Spleen (tissue), 11 donors: Measurements from ENCODE around the gene SCAMP5. TPM values are rescaled to one million over a fixed set of nuclear protein-coding genes. Genes with fewer than 3 reads are reported as not detected.

Experiments used
- DNase-seq: peaks from one replicate; pipeline ENCODE4 v3.0.0-alpha.2; 2020
- H3K27ac ChIP-seq, 8 donors: fragments of 200-600 bp; sonication (generic) in 7 of 8; 1 replicate in 4 of 8; 2 replicates in 4 of 8; pipeline versions ENCODE4 v1.5.0 to v1.8.0; 2016 to 2021; ENCODE audit warnings: inconsistent platforms in 4 of 8, mild to moderate bottlenecking in 4 of 8, moderate library complexity in 1 of 8
- H3K27me3 ChIP-seq, 7 donors: fragments of 200-600 bp; sonication (generic) in 6 of 7; replicated peaks in 1 of 7; 1 replicate in 4 of 7; 2 replicates in 3 of 7; pipeline versions ENCODE4 v1.5.0 to v1.8.0; 2016 to 2021; ENCODE audit warnings: inconsistent platforms in 3 of 7, mild to moderate bottlenecking in 1 of 7
- H3K36me3 ChIP-seq, 6 donors: fragments of 200-600 bp; sonication (generic) in 5 of 6; 1 replicate in 4 of 6; 2 replicates in 2 of 6; pipeline versions ENCODE4 v1.5.0 to v1.8.0; 2016 to 2021; ENCODE audit warnings: inconsistent platforms in 2 of 6
- H3K4me1 ChIP-seq, 6 donors: fragments of 200-600 bp; sonication (generic) in 5 of 6; 1 replicate in 3 of 6; 2 replicates in 3 of 6; pipeline versions ENCODE4 v1.5.0 to v1.8.0; 2016 to 2021; ENCODE audit warnings: inconsistent platforms in 3 of 6
- H3K4me3 ChIP-seq, 8 donors: fragments of 200-600 bp; sonication (generic) in 7 of 8; 1 replicate in 4 of 8; 2 replicates in 4 of 8; pipeline versions ENCODE4 v1.5.0 to v1.8.0; 2016 to 2021; ENCODE audit warnings: inconsistent platforms in 4 of 8, mild to moderate bottlenecking in 4 of 8, moderate library complexity in 2 of 8
- H3K9me3 ChIP-seq, 8 donors: fragments of 200-600 bp; sonication (generic) in 7 of 8; 1 replicate in 4 of 8; 2 replicates in 4 of 8; pipeline versions ENCODE4 v1.5.0 to v1.8.0; 2016 to 2021; ENCODE audit warnings: inconsistent platforms in 4 of 8
- POLR2A ChIP-seq, 3 donors: fragments of 450-650 bp; IDR thresholded peaks; one replicate each; pipeline ENCODE4 v1.5.1; 2017; ENCODE audit warnings: antibody characterized with exemption in 3 of 3, mild to moderate bottlenecking in 1 of 3
- POLR2AphosphoS5 ChIP-seq, 3 donors: sonication (generic); formaldehyde crosslinking; IDR thresholded peaks; one replicate each; pipeline ENCODE4 v1.5.1; 2017; ENCODE audit warnings: antibody characterized with exemption in 3 of 3
- WGBS, 5 donors: extraction: QIAGEN DNeasy Blood & Tissue Kit in 3 of 5; methylation state at CpG; one replicate each; pipeline versions ENCODE4 v1.1.5 to v1.1.7; 2013 to 2018; 5-methylcytosine and 5-hydroxymethylcytosine counted together
- intact Hi-C: fragments of 100-400 bp; cut with DNase I; formaldehyde crosslinking; loops from one replicate; pipeline ENCODE4 v1.15.0; 2023; ENCODE audit warnings: low total_unique reads
- polyA plus RNA-seq, 3 donors: library from polyadenylated mRNA; stranded (reverse); fragments of 200-250 nt; gene quantifications; one replicate each; pipeline ENCODE4 v1.2.1, GENCODE V29; 2013
- total RNA-seq, 7 donors: library from RNA; depleted of rRNA in 3 of 7; stranded (reverse); fragments of >200 nt in 3 of 7; fragmentation: NEBNext Ultra II Directional in 4 of 7; extraction: Animal tissue kit (Norgen Biotek cat#: 25700) in 4 of 7; gene quantifications; one replicate each; pipeline versions ENCODE4 v1.1.0 to v1.2.1, GENCODE V29; 2016 to 2021
- TF ChIP-seq, protein P1 (sequence below), 11 experiments: fragments of 200-600 bp in 7 of 11; fragments of 450-650 bp in 4 of 11; sonication (generic) in 4 of 11; IDR thresholded peaks in 8 of 11; conservative IDR thresholded peaks in 3 of 11; 1 replicate in 7 of 11; 2 replicates in 4 of 11; pipeline versions ENCODE4 v1.4.0 to v1.8.0; 2016 to 2021; ENCODE audit warnings: antibody characterized with exemption in 11 of 11, inconsistent platforms in 4 of 11, mild to moderate bottlenecking in 1 of 11
- donor health status: healthy with polysubstance abuse.
- donor health status: DM: no; HTN: no; CAD: no; lungs with moderate emphysema.
- donor health status: DM: no; HTN: no; CAD: no.
- donor health status: Bipolar disorder and iron deficiency.
- donor health status: healthy.
- donor health status: DM: no; HTN: no; CAD: no.
- donor health status: DM: yes; HTN: yes; CAD: no.

The SCAMP5 gene
- total and polyA plus RNA-seq, 10 donors, result 1.8 to 20.0 (median 8.0) TPM

DNA sequence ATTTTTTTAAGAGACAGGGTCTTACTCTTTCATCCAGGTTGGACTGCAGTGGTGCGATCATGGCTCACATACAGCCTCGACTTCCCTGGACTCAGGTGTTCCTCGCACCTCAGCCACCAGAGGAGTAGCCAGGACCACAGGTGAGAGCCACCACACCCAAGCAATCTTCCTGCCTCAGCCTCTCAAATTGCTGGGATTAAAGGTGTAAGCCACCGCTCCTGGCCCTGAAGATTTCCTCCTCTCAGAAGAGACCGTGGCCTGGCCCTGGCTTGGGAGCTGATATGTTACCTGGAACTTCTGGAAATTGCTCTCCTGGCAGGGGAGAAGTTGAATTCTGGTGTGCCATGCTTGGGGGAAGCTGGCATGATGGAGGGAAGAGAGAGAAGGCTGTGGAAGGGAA is 64.2 kb downstream of the SCAMP5 start:
- H3K9me3 ChIP-seq, result no peaks in the 10 kb centered on the region
- no peaks in the 10 kb centered on the region for H3K27me3 ChIP-seq
- no peak overlapping the region for H3K27ac ChIP-seq
- H3K36me3 ChIP-seq, result peaks cover 0 to 5% (median 0%) of the 10 kb centered on the region in 6 donors
- intact Hi-C loops, result no loop called here
- DNase-seq, result no peak
- no peak overlapping the region for H3K4me3 ChIP-seq
- 70 to 98% (median 89%) methylated on average over 4 to 5 of the region's 5 CpGs for WGBS, 5 donors
- H3K4me1 ChIP-seq, result peaks cover 0 to 36% (median 0%) of the 10 kb centered on the region in 6 donors
- no peak for TF ChIP-seq POLR2AphosphoS5 (IDR thresholded peaks at IDR 0.05)
- TF ChIP-seq, protein P1, sequence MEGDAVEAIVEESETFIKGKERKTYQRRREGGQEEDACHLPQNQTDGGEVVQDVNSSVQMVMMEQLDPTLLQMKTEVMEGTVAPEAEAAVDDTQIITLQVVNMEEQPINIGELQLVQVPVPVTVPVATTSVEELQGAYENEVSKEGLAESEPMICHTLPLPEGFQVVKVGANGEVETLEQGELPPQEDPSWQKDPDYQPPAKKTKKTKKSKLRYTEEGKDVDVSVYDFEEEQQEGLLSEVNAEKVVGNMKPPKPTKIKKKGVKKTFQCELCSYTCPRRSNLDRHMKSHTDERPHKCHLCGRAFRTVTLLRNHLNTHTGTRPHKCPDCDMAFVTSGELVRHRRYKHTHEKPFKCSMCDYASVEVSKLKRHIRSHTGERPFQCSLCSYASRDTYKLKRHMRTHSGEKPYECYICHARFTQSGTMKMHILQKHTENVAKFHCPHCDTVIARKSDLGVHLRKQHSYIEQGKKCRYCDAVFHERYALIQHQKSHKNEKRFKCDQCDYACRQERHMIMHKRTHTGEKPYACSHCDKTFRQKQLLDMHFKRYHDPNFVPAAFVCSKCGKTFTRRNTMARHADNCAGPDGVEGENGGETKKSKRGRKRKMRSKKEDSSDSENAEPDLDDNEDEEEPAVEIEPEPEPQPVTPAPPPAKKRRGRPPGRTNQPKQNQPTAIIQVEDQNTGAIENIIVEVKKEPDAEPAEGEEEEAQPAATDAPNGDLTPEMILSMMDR (IDR thresholded peaks at IDR 0.05 in 8 of 11, conservative IDR thresholded peaks at IDR 0.05 in 3 of 11), result no peak
- TF ChIP-seq POLR2A (IDR thresholded peaks at IDR 0.05), result no peak

GRCh38 chr15:75061272-75061671 is 65.9 kb downstream of the SCAMP5 start:
- peaks cover 0 to 5% (median 0%) of the 10 kb centered on the region in 6 donors for H3K36me3 ChIP-seq
- intact Hi-C loops, result no loop called here
- no peaks in the 10 kb centered on the region for H3K27me3 ChIP-seq
- H3K4me1 ChIP-seq, result peaks cover 0 to 52% (median 5%) of the 10 kb centered on the region in 6 donors
- no peak for DNase-seq
- TF ChIP-seq POLR2AphosphoS5 (IDR thresholded peaks at IDR 0.05) (no peak), POLR2A (IDR thresholded peaks at IDR 0.05) (no peak)
- TF ChIP-seq, protein P1 (IDR thresholded peaks at IDR 0.05 in 8 of 11, conservative IDR thresholded peaks at IDR 0.05 in 3 of 11), result no peak
- peak overlapping the region in 2 of 8 donors; percentile 13 to 23 for H3K27ac ChIP-seq
- H3K4me3 ChIP-seq, result no peak overlapping the region
- H3K9me3 ChIP-seq, result peaks cover 0 to 5% (median 2%) of the 10 kb centered on the region in 8 donors

GRCh38 chr15:75062706-75063105 is 67.3 kb downstream of the SCAMP5 start:
- intact Hi-C loops, result no loop called here
- 64 to 67% (median 67%) methylated on average over 3 of the region's 3 CpGs for WGBS, 5 donors
- Histone ChIP-seq H3K9me3 (peaks cover 0 to 16% (median 9%) of the 10 kb centered on the region in 8 donors), H3K4me1 (peaks cover 0 to 64% (median 5%) of the 10 kb centered on the region in 6 donors), H3K36me3 (peaks cover 0 to 5% (median 0%) of the 10 kb centered on the region in 6 donors), H3K27me3 (no peaks in the 10 kb centered on the region), H3K27ac (no peak overlapping the region), H3K4me3 (no peak overlapping the region)
- TF ChIP-seq POLR2AphosphoS5 (IDR thresholded peaks at IDR 0.05) (no peak), POLR2A (IDR thresholded peaks at IDR 0.05) (no peak)
- TF ChIP-seq, protein P1 (IDR thresholded peaks at IDR 0.05 in 8 of 11, conservative IDR thresholded peaks at IDR 0.05 in 3 of 11), result no peak
- no peak for DNase-seq

DNA sequence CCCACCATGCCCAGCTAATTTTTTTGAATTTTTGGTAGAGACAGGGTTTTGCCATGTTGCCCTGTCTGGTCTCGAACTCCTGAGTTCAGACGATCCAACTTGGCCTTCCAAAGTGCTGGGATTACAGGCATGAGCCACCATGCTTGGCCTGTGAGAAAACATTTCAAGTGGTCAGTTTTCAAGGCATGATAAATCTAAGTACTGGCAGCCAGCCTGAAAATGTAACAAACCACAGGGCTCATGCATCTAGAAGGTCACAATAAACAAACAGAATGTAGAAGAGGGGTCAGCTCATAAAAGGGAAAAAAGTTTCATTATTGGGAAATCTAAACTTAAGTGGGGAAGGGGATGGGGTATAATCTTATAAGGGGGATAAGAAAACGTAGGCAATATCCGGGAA is 68.0 kb downstream of the SCAMP5 start:
- Histone ChIP-seq H3K4me1 (peaks cover 0 to 64% (median 5%) of the 10 kb centered on the region in 6 donors), H3K9me3 (peaks cover 0 to 16% (median 9%) of the 10 kb centered on the region in 8 donors), H3K27me3 (no peaks in the 10 kb centered on the region), H3K36me3 (peaks cover 0 to 5% (median 0%) of the 10 kb centered on the region in 6 donors), H3K27ac (no peak overlapping the region), H3K4me3 (no peak overlapping the region)
- intact Hi-C loops, result no loop called here
- TF ChIP-seq POLR2AphosphoS5 (IDR thresholded peaks at IDR 0.05) (no peak), POLR2A (IDR thresholded peaks at IDR 0.05) (no peak)
- TF ChIP-seq, protein P1 (IDR thresholded peaks at IDR 0.05 in 8 of 11, conservative IDR thresholded peaks at IDR 0.05 in 3 of 11), result no peak
- WGBS, 5 donors, result 68 to 86% (median 74%) methylated on average over 4 of the region's 4 CpGs
- DNase-seq, result no peak
